HG02623 (cell line): ENCODE results near the gene CHST10.
"Not testable (repeated sequence)": the region's sequence is repeated elsewhere in the genome, so short reads cannot be mapped to it uniquely, and the experiment has no call there.

ENCODE experiments used
- ATAC-seq: cut with Tn5 transposase; IDR thresholded peaks from one replicate; pipeline ENCODE4 v1.9.1; 2021; ENCODE audit warnings: moderate library complexity; ENCODE audit not compliant: unreplicated experiment

The CHST10 gene

GRCh38 chr2:100394111-100394641, 23.3 kb downstream of the CHST10 start:
- ATAC-seq, result peak; percentile 45

GRCh38 chr2:100393362-100393761, 24.1 kb downstream of the CHST10 start:
- ATAC-seq, result no peak

GRCh38 chr2:100392715-100393114, 24.8 kb downstream of the CHST10 start:
- ATAC-seq, result no peak

- no peak for ATAC-seq
These were observed 25.5 kb downstream of the CHST10 start for GRCh38 chr2:100391735-100392515.

GRCh38 chr2:100390001-100390940, 27.2 kb downstream of the CHST10 start:
- ATAC-seq, result no peak

- no peak for ATAC-seq
These were observed 28.8 kb downstream of the CHST10 start for GRCh38 chr2:100388703-100389102.

- no peak for ATAC-seq
These were observed 33.5 kb downstream of the CHST10 start for GRCh38 chr2:100383954-100384353.

GRCh38 chr2:100383306-100383705, 34.2 kb downstream of the CHST10 start:
- ATAC-seq, result no peak

- peak; percentile 73 for ATAC-seq
These were observed 36.2 kb downstream of the CHST10 start for GRCh38 chr2:100381240-100381639.

- no peak for ATAC-seq
These were observed 36.8 kb downstream of the CHST10 start for GRCh38 chr2:100380681-100381080.

GRCh38 chr2:100376836-100377235, 40.6 kb downstream of the CHST10 start:
- no peak for ATAC-seq

- no peak for ATAC-seq
These were observed 50.3 kb downstream of the CHST10 start for GRCh38 chr2:100367163-100367562.

- ATAC-seq, result no peak
These were observed 52.0 kb downstream of the CHST10 start for GRCh38 chr2:100365434-100365833.

- ATAC-seq, result not testable (repeated sequence)
These were observed 55.2 kb downstream of the CHST10 start for GRCh38 chr2:100362269-100362668.

GRCh38 chr2:100359576-100359975, 57.9 kb downstream of the CHST10 start:
- ATAC-seq, result no peak

GRCh38 chr2:100358554-100358953, 58.9 kb downstream of the CHST10 start:
- ATAC-seq, result no peak

- ATAC-seq, result no peak
These were observed 64.9 kb downstream of the CHST10 start for GRCh38 chr2:100352521-100352920.

- no peak for ATAC-seq
These were observed 66.7 kb downstream of the CHST10 start for GRCh38 chr2:100350661-100351185.

- not testable (repeated sequence) for ATAC-seq
These were observed 72.3 kb downstream of the CHST10 start for GRCh38 chr2:100345144-100345543.

GRCh38 chr2:100344433-100344832, 73.0 kb downstream of the CHST10 start:
- no peak for ATAC-seq

- ATAC-seq, result not testable (repeated sequence)
These were observed 75.0 kb downstream of the CHST10 start for GRCh38 chr2:100342466-100342865.
